Body of pancreas (tissue), 4 donors: Measurements from ENCODE around the gene KDM3A. TPM values are rescaled to one million over a fixed set of nuclear protein-coding genes. Genes with fewer than 3 reads are reported as not detected.

Experiments
- ATAC-seq: fragments of 150-250 bp; one replicate; pipeline ENCODE4 v1.9.1; 2016
- DNase-seq, 4 donors: peaks; one replicate each; pipeline ENCODE4 v3.0.0-alpha.2; 2019
- H3K27ac ChIP-seq, 4 donors: fragments of 200-600 bp; sonication (generic); 1 replicate in 3 of 4; 2 replicates in 1 of 4; pipeline versions ENCODE4 v1.5.1 to v1.6.1; 2016 to 2019; ENCODE audit warnings: mild to moderate bottlenecking in 1 of 4, mixed read lengths in 1 of 4, moderate library complexity in 1 of 4
- H3K27me3 ChIP-seq, 2 donors: fragments of 200-600 bp; sonication (generic); one replicate each; pipeline ENCODE4 v1.6.0; 2016; ENCODE audit warnings: mild to moderate bottlenecking in 1 of 2
- H3K36me3 ChIP-seq, 2 donors: fragments of 200-600 bp; sonication (generic); replicated peaks in 1 of 2; 2 replicates each; pipeline ENCODE4 v1.5.1; 2016; ENCODE audit warnings: low read depth in 2 of 2; ENCODE audit not compliant: insufficient read depth in 1 of 2
- H3K4me1 ChIP-seq: fragments of 200-600 bp; sonication (generic); one replicate; pipeline ENCODE4 v1.6.0; 2016
- H3K4me3 ChIP-seq, 2 donors: fragments of 200-600 bp; sonication (generic); 1 replicate in 1 of 2; 2 replicates in 1 of 2; pipeline ENCODE4 v1.5.1; 2016 to 2019
- H3K9me3 ChIP-seq, 3 donors: fragments of 200-600 bp; sonication (generic); 1 replicate in 2 of 3; 2 replicates in 1 of 3; pipeline ENCODE4 v1.5.1; 2016
- CTCF ChIP-seq, 7 experiments: fragments of 450-650 bp in 4 of 7; fragments of 200-600 bp in 3 of 7; sonication (generic) in 3 of 7; IDR thresholded peaks; one replicate each; pipeline ENCODE4 v1.5.1; 2016 to 2019; ENCODE audit warnings: antibody characterized with exemption in 7 of 7
- POLR2A ChIP-seq, 3 donors: fragments of 450-650 bp; IDR thresholded peaks; one replicate each; pipeline ENCODE4 v1.6.1; 2016; ENCODE audit warnings: antibody characterized with exemption in 3 of 3, mild to moderate bottlenecking in 2 of 3
- WGBS, 2 donors: methylation state at CpG; one replicate each; pipeline ENCODE4 v1.1.5; 2017; 5-methylcytosine and 5-hydroxymethylcytosine counted together
- intact Hi-C: fragments of 100-400 bp; cut with DNase I; formaldehyde crosslinking; loops from one replicate; pipeline ENCODE4 v1.15.1; 2023
- total RNA-seq, 2 donors: library from RNA; depleted of rRNA; stranded (reverse); fragments of >200 nt; gene quantifications; one replicate each; pipeline ENCODE4 v1.1.0, GENCODE V29; 2016

The KDM3A gene
- total RNA-seq, 2 donors from 2014 or later, result 34.0 to 47.8 TPM

GRCh38 chr2:86434290-86434689 lies 6.9 kb upstream of the KDM3A start:
- H3K27ac ChIP-seq, result no peak overlapping the region
- no peaks in the 10 kb centered on the region for H3K36me3 ChIP-seq
- H3K4me1 ChIP-seq, result no peaks in the 10 kb centered on the region
- intact Hi-C loops, result no loop called here
- no peak overlapping the region for H3K4me3 ChIP-seq
- TF ChIP-seq CTCF (IDR thresholded peaks at IDR 0.05) (no peak), POLR2A (IDR thresholded peaks at IDR 0.05) (no peak)
- ATAC-seq (no peak), DNase-seq (no peak)
- no peaks in the 10 kb centered on the region for H3K27me3 ChIP-seq
- H3K9me3 ChIP-seq, result no peaks in the 10 kb centered on the region

GRCh38 chr2:86435531-86435930 lies 5.6 kb upstream of the KDM3A start:
- intact Hi-C loops, result no loop called here
- WGBS, 2 donors, result 96% methylated on average over 4 of the region's 4 CpGs
- ATAC-seq (no peak), DNase-seq (no peak)
- Histone ChIP-seq H3K36me3 (no peaks in the 10 kb centered on the region), H3K27ac (no peak overlapping the region), H3K27me3 (no peaks in the 10 kb centered on the region), H3K4me1 (no peaks in the 10 kb centered on the region), H3K4me3 (no peak overlapping the region), H3K9me3 (peaks cover 0 to 6% (median 0%) of the 10 kb centered on the region in 3 donors)
- no peak for TF ChIP-seq CTCF (IDR thresholded peaks at IDR 0.05)
- no peak for TF ChIP-seq POLR2A (IDR thresholded peaks at IDR 0.05)

GRCh38 chr2:86436328-86436727 lies 4.8 kb upstream of the KDM3A start:
- Histone ChIP-seq H3K36me3 (no peaks in the 10 kb centered on the region), H3K9me3 (peaks cover 0 to 6% (median 0%) of the 10 kb centered on the region in 3 donors), H3K4me1 (no peaks in the 10 kb centered on the region), H3K4me3 (no peak overlapping the region), H3K27me3 (no peaks in the 10 kb centered on the region), H3K27ac (no peak overlapping the region)
- intact Hi-C loops, result no loop called here
- TF ChIP-seq CTCF (IDR thresholded peaks at IDR 0.05), result no peak
- no peak for TF ChIP-seq POLR2A (IDR thresholded peaks at IDR 0.05)
- ATAC-seq (no peak), DNase-seq (no peak)

- 84 to 85% methylated on average over 3 of the region's 3 CpGs for WGBS, 2 donors
- DNase-seq (no peak), ATAC-seq (no peak)
- Histone ChIP-seq H3K4me1 (peaks cover 22% of the 10 kb centered on the region), H3K36me3 (no peaks in the 10 kb centered on the region), H3K27ac (peak overlapping the region; percentile 93 to 98 (median 94)), H3K27me3 (no peaks in the 10 kb centered on the region), H3K9me3 (peaks cover 0 to 6% (median 0%) of the 10 kb centered on the region in 3 donors), H3K4me3 (no peak overlapping the region)
- TF ChIP-seq POLR2A (IDR thresholded peaks at IDR 0.05) (no peak), CTCF (IDR thresholded peaks at IDR 0.05) (no peak)
- intact Hi-C loops, result no loop called here
These were observed 1.1 kb upstream of the KDM3A start for GRCh38 chr2:86439879-86440630.

- ATAC-seq (peak; percentile 4), DNase-seq (peak in 2 of 4 donors; percentile 27 to 32)
- no peaks in the 10 kb centered on the region for H3K36me3 ChIP-seq
- peak overlapping the region; percentile 93 to 98 (median 94) for H3K27ac ChIP-seq
- WGBS, 2 donors, result 0 to 1% methylated on average over 16 to 45 of the region's 59 CpGs
- peaks cover 0 to 6% (median 0%) of the 10 kb centered on the region in 3 donors for H3K9me3 ChIP-seq
- peak overlapping the region; percentile 14 to 61 for H3K4me3 ChIP-seq
- H3K27me3 ChIP-seq, result no peaks in the 10 kb centered on the region
- peaks cover 32% of the 10 kb centered on the region for H3K4me1 ChIP-seq
- TF ChIP-seq CTCF (IDR thresholded peaks at IDR 0.05), result no peak
- TF ChIP-seq POLR2A (IDR thresholded peaks at IDR 0.05), result no peak
- intact Hi-C loops, result no loop called here
These were observed 266 bp downstream of the KDM3A start for GRCh38 chr2:86441392-86441881.
